Kidney epithelial cell (primary cell): ENCODE data around the gene RPS14. TPM values are rescaled to one million over a fixed set of nuclear protein-coding genes. Genes with fewer than 3 reads are reported as not detected.
"Not testable (repeated sequence)": the region's sequence is repeated elsewhere in the genome, so short reads cannot be mapped to it uniquely, and the experiment has no call there.

Experiments
- DNase-seq: peaks from one replicate; pipeline ENCODE4 v3.0.0-alpha.2; 2010; ENCODE audit warnings: low read depth
- H3K27me3 ChIP-seq: 2 replicates; pipeline ENCODE4 v1.6.0; 2011; ENCODE audit warnings: low read length; ENCODE audit not compliant: control insufficient read depth, insufficient read depth
- H3K36me3 ChIP-seq: 2 replicates; pipeline ENCODE4 v1.5.1; 2011; ENCODE audit warnings: low read length; ENCODE audit not compliant: control insufficient read depth, insufficient read depth
- H3K4me3 ChIP-seq: 2 replicates; pipeline ENCODE4 v1.5.1; 2011; ENCODE audit warnings: low read depth, mild to moderate bottlenecking, control low read depth, low read length
- CTCF ChIP-seq: IDR thresholded peaks from 2 replicates; pipeline ENCODE4 v1.5.1; 2011; ENCODE audit warnings: mild to moderate bottlenecking, moderate library complexity, low read length, control low read depth, inconsistent platforms; ENCODE audit not compliant: insufficient read depth, poor library complexity, severe bottlenecking
- total RNA-seq: library from RNA; depleted of rRNA; stranded (reverse); fragments of >200 nt; gene quantifications from 2 replicates; pipeline ENCODE4 v1.2.3, GENCODE V29; 2015

Gene RPS14
- total RNA-seq, 1 donor from 2014 or later, result 3,855 TPM

GRCh38 chr5:150428978-150429377, 20.6 kb downstream of the RPS14 start:
- TF ChIP-seq CTCF, result no peak
- Histone ChIP-seq H3K27me3 (no peaks in the 10 kb centered on the region), H3K4me3 (no peak overlapping the region), H3K36me3 (no peaks in the 10 kb centered on the region)
- DNase-seq, result no peak

- H3K4me3 ChIP-seq, result no peak overlapping the region
- DNase-seq, result no peak
- H3K36me3 ChIP-seq, result no peaks in the 10 kb centered on the region
- no peak for TF ChIP-seq CTCF
- no peaks in the 10 kb centered on the region for H3K27me3 ChIP-seq
These were observed 21.2 kb downstream of the RPS14 start for GRCh38 chr5:150428106-150428876.

GRCh38 chr5:150426165-150426564, 23.4 kb downstream of the RPS14 start:
- not testable (repeated sequence) for H3K36me3 ChIP-seq, DNase-seq, H3K4me3 ChIP-seq, H3K27me3 ChIP-seq

- no peak for DNase-seq
- TF ChIP-seq CTCF, result no peak
- Histone ChIP-seq H3K36me3 (no peaks in the 10 kb centered on the region), H3K4me3 (no peak overlapping the region), H3K27me3 (no peaks in the 10 kb centered on the region)
These were observed 26.8 kb downstream of the RPS14 start for GRCh38 chr5:150422758-150423157.

GRCh38 chr5:150422075-150422474, 27.5 kb downstream of the RPS14 start:
- TF ChIP-seq CTCF, result no peak
- DNase-seq, result no peak
- Histone ChIP-seq H3K36me3 (no peaks in the 10 kb centered on the region), H3K4me3 (no peak overlapping the region), H3K27me3 (no peaks in the 10 kb centered on the region)

- no peak for DNase-seq
- no peaks in the 10 kb centered on the region for H3K27me3 ChIP-seq
- TF ChIP-seq CTCF, result no peak
- H3K36me3 ChIP-seq, result no peaks in the 10 kb centered on the region
- H3K4me3 ChIP-seq, result no peak overlapping the region
These were observed 29.8 kb downstream of the RPS14 start for GRCh38 chr5:150419630-150420270.

- H3K36me3 ChIP-seq, H3K4me3 ChIP-seq, H3K27me3 ChIP-seq, DNase-seq: not testable (repeated sequence)
These were observed 35.4 kb downstream of the RPS14 start for GRCh38 chr5:150413902-150414790.
